Stimulated activated naive CD4-positive, alpha-beta T cell treated with Interleukin-2 at 50 U/mL for 16 hours (primary cell): ENCODE results near the gene PARP16.
"Not testable (repeated sequence)": the region's sequence is repeated elsewhere in the genome, so short reads cannot be mapped to it uniquely, and the experiment has no call there.

ENCODE experiments used
- DNase-seq: peaks from one replicate; lab custom pipeline; 2025; lab: John Stamatoyannopoulos, UW

PARP16 gene

GRCh38 chr15:65275728-65276126 lies 11.0 kb downstream of the PARP16 start:
- DNase-seq = no peak

- no peak for DNase-seq
Measured at GRCh38 chr15:65275104-65275727, 11.5 kb downstream of the PARP16 start.

- DNase-seq = not testable (repeated sequence)
Measured at GRCh38 chr15:65270811-65271545, 15.7 kb downstream of the PARP16 start.

- DNase-seq = no peak
Measured at GRCh38 chr15:65268411-65268810, 18.3 kb downstream of the PARP16 start.

- DNase-seq = no peak
Measured at GRCh38 chr15:65266469-65266868, 20.2 kb downstream of the PARP16 start.

GRCh38 chr15:65264863-65265430 lies 21.7 kb downstream of the PARP16 start:
- no peak for DNase-seq

GRCh38 chr15:65263313-65263712 lies 23.4 kb downstream of the PARP16 start:
- no peak for DNase-seq

- DNase-seq = no peak
Measured at GRCh38 chr15:65260968-65261367, 25.7 kb downstream of the PARP16 start.

- no peak for DNase-seq
Measured at GRCh38 chr15:65259367-65259797, 27.3 kb downstream of the PARP16 start.

GRCh38 chr15:65258375-65259262 lies 28.1 kb downstream of the PARP16 start:
- no peak for DNase-seq

GRCh38 chr15:65255486-65256140 lies 31.1 kb downstream of the PARP16 start:
- DNase-seq = no peak

- DNase-seq = no peak
Measured at GRCh38 chr15:65254758-65255157, 31.9 kb downstream of the PARP16 start.

GRCh38 chr15:65254356-65254755 lies 32.3 kb downstream of the PARP16 start:
- no peak for DNase-seq

- DNase-seq = peak; percentile 57
Measured at GRCh38 chr15:65249641-65250040, 37.0 kb downstream of the PARP16 start.

GRCh38 chr15:65248511-65249255 lies 38.0 kb downstream of the PARP16 start:
- no peak for DNase-seq

GRCh38 chr15:65246939-65247338 lies 39.7 kb downstream of the PARP16 start:
- no peak for DNase-seq

- DNase-seq = no peak
Measured at GRCh38 chr15:65246026-65246714, 40.5 kb downstream of the PARP16 start.

- DNase-seq = no peak
Measured at GRCh38 chr15:65245096-65245856, 41.4 kb downstream of the PARP16 start.

- DNase-seq = no peak
Measured at GRCh38 chr15:65244638-65245037, 42.0 kb downstream of the PARP16 start.

GRCh38 chr15:65236443-65236842 lies 50.2 kb downstream of the PARP16 start:
- DNase-seq = not testable (repeated sequence)
